ENCODE measurements around the gene INO80B. TPM values are rescaled to one million over a fixed set of nuclear protein-coding genes. Genes with fewer than 3 reads are reported as not detected.

Gene INO80B
- total RNA-seq, 1 donor from 2014 or later, result 32.7 TPM

DNA sequence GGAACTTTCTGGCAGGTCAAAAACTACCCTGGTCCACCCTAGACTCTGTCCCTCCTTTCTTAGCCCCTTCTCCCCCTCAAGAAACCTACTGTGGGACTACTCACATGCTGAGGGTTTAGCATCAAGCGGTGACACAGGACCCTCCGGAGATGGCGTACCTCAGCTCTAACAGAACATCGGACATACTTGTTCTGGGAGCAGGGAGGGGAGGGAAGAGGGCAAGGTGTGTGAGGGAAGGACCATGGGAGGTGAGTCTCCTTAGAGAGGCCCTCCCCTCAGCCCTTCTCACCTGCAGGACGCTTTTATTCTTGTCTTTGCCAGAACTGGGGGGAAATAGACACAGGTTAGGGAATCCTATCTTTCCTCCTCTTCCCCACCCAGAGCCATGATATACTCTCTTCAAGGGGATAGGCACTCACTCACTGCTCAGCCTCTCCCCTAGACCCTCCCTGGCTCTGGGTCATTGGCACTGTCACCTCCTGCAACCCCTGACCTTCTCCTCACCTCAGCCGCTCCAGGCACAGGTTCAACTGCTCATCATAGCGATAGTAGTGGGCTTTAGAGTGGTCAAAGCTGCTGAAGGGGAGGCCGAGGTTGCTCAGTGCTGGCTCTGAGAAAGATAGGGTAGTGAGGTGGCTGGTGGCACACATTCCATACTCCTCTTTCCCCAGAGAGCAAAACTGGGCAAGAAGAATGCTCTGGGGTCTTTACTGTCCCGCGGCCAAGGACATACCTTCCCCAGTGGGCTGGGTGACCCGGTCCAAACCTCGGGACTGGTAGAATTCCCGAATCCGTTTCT is 50.8 kb downstream of the INO80B start:
- Histone ChIP-seq H3K27ac (no peak overlapping the region), H3K27me3 (no peaks in the 10 kb centered on the region), H3K9me3 (no peaks in the 10 kb centered on the region), H3K4me1 (peaks cover 55% of the 10 kb centered on the region), H3K4me3 (no peak overlapping the region), H3K36me3 (peaks cover 0 to 21% of the 10 kb centered on the region in 2 donors)
- no peak for DNase-seq (ENCODE audit: extremely low spot score in 2 of 2)
- no peak for TF ChIP-seq POLR2A (IDR thresholded peaks at IDR 0.05)
- TF ChIP-seq CTCF (IDR thresholded peaks at IDR 0.05), result no peak
- TF ChIP-seq POLR2AphosphoS5 (IDR thresholded peaks at IDR 0.05; ENCODE audit: insufficient read depth in 1 of 2, low read depth in 1 of 2), result no peak
- intact Hi-C loops (cut with DNase I), result no loop called here

GRCh38 chr2:74507145-74507925 is 52.4 kb downstream of the INO80B start, which contains the start of gene PCGF1:
TSS of gene PCGF1 (minus strand) at chr2:74507695. CDS start at chr2:74507668, 27 bp downstream.
- Histone ChIP-seq H3K9me3 (no peaks in the 10 kb centered on the region), H3K27me3 (peaks cover 6% of the 10 kb centered on the region), H3K36me3 (peaks cover 0 to 21% of the 10 kb centered on the region in 2 donors), H3K4me1 (peaks cover 51% of the 10 kb centered on the region), H3K4me3 (peak within 1 kb of the TSS; percentile 76 to 91), H3K27ac (peak within 1 kb of the TSS; percentile 98)
- peak in 1 of 2 donors; percentile 98 for DNase-seq (ENCODE audit: extremely low spot score in 2 of 2)
- no peak for TF ChIP-seq POLR2A (IDR thresholded peaks at IDR 0.05)
- peak; percentile 85 to 93 for TF ChIP-seq POLR2AphosphoS5 (IDR thresholded peaks at IDR 0.05; ENCODE audit: insufficient read depth in 1 of 2, low read depth in 1 of 2)
- TF ChIP-seq CTCF (IDR thresholded peaks at IDR 0.05), result peak in 1 of 3 experiments; percentile 20
- intact Hi-C loops (cut with DNase I), result no loop called here

Other genes with a start within 250 kb of the INO80B start
- gene SLC4A5, start 111.7 kb upstream of the INO80B start, total RNA-seq, result 4.4 TPM
- gene DCTN1, start 74.8 kb upstream of the INO80B start, total RNA-seq, result 95.0 TPM
- gene C2orf81, start 33.5 kb upstream of the INO80B start, total RNA-seq, result 2.7 TPM
- 8.8 TPM for gene WDR54, start 33.4 kb upstream of the INO80B start, total RNA-seq
- gene RTKN, start 13.2 kb upstream of the INO80B start, total RNA-seq, result 24.6 TPM
- 63.1 TPM for gene WBP1, start 3.4 kb downstream of the INO80B start, total RNA-seq
- gene MOGS, start 10.3 kb downstream of the INO80B start, total RNA-seq, result 23.6 TPM
- 40.3 TPM for gene MRPL53, start 17.6 kb downstream of the INO80B start, total RNA-seq
- 41.3 TPM for gene CCDC142, start 27.9 kb downstream of the INO80B start, total RNA-seq
- 11.8 TPM for gene TTC31, start 28.0 kb downstream of the INO80B start, total RNA-seq
- not detected for gene LBX2, start 44.5 kb downstream of the INO80B start, total RNA-seq
- 14.7 TPM for gene PCGF1, start 52.6 kb downstream of the INO80B start, total RNA-seq
- gene TLX2, start 59.4 kb downstream of the INO80B start, total RNA-seq, result 6.6 TPM
- 9.6 TPM for gene DQX1, start 71.1 kb downstream of the INO80B start, total RNA-seq
- 124 TPM for gene AUP1, start 74.6 kb downstream of the INO80B start, total RNA-seq
- 24.3 TPM for gene HTRA2, start 74.8 kb downstream of the INO80B start, total RNA-seq
- gene LOXL3, start 98.9 kb downstream of the INO80B start, total RNA-seq, result 6.1 TPM
- 20.1 TPM for gene DOK1, start 99.6 kb downstream of the INO80B start, total RNA-seq
- gene M1AP, start 193.2 kb downstream of the INO80B start, total RNA-seq, result 4.9 TPM
- gene SEMA4F, start 199.2 kb downstream of the INO80B start, total RNA-seq, result 8.3 TPM

Data from vagina (tissue), 2 donors.